Measurements from ENCODE around the gene FKBP1A. TPM values are rescaled to one million over a fixed set of nuclear protein-coding genes. Genes with fewer than 3 reads are reported as not detected.

Gene FKBP1A
- total and polyA plus RNA-seq, 10 of the 15 experiments (the other 5 are each of a cell fraction or from before 2014, with no cell fraction given) = 103 to 687 (median 254) TPM

Other genes with a start within 250 kb of the FKBP1A start
Only the 7 nearest of the 9 such genes appear.
- gene C20orf202, start 189.6 kb downstream of the FKBP1A start, total RNA-seq (2014; rRNA removed) = not detected in 2 replicates
- not detected in 2 replicates for gene C20orf202, start 189.6 kb downstream of the FKBP1A start, total RNA-seq (2014; rRNA removed; fragmentation: Illumina TruSeq; extraction: Trizol)
- gene C20orf202, start 189.6 kb downstream of the FKBP1A start, total RNA-seq (2021) = not detected in 2 replicates
- gene C20orf202, start 189.6 kb downstream of the FKBP1A start, polyA plus RNA-seq (2011; rRNA removed) = 0.04 and 0.10 TPM in 2 replicates
- gene C20orf202, start 189.6 kb downstream of the FKBP1A start, polyA plus RNA-seq (2014; fragmentation: Illumina TruSeq; extraction: Trizol) = 0.04 TPM in 1 of 2 replicates, not detected in the other
- not detected for gene C20orf202, start 189.6 kb downstream of the FKBP1A start, polyA plus RNA-seq (2014; fragmentation: Nextera tagmentation; extraction: Ambion mirVana)
- 0.08 TPM in 1 of 2 replicates, not detected in the other for gene C20orf202, start 189.6 kb downstream of the FKBP1A start, polyA plus RNA-seq (2014; rRNA removed)
- gene C20orf202, start 189.6 kb downstream of the FKBP1A start, polyA plus RNA-seq (2016; fragmentation: Nextera tagmentation; extraction: Ambion mirVana) = not detected
- not detected in 2 replicates for gene RAD21L1, start 167.0 kb downstream of the FKBP1A start, total RNA-seq (2014; rRNA removed)
- not detected in 2 replicates for gene RAD21L1, start 167.0 kb downstream of the FKBP1A start, total RNA-seq (2014; rRNA removed; fragmentation: Illumina TruSeq; extraction: Trizol)
- gene RAD21L1, start 167.0 kb downstream of the FKBP1A start, total RNA-seq (2021) = not detected in 2 replicates
- not detected in 2 replicates for gene RAD21L1, start 167.0 kb downstream of the FKBP1A start, polyA plus RNA-seq (2011; rRNA removed)
- 0.14 TPM in 1 of 2 replicates, not detected in the other for gene RAD21L1, start 167.0 kb downstream of the FKBP1A start, polyA plus RNA-seq (2014; fragmentation: Illumina TruSeq; extraction: Trizol)
- gene RAD21L1, start 167.0 kb downstream of the FKBP1A start, polyA plus RNA-seq (2014; fragmentation: Nextera tagmentation; extraction: Ambion mirVana) = not detected
- gene RAD21L1, start 167.0 kb downstream of the FKBP1A start, polyA plus RNA-seq (2014; rRNA removed) = not detected in 2 replicates
- gene RAD21L1, start 167.0 kb downstream of the FKBP1A start, polyA plus RNA-seq (2016; fragmentation: Nextera tagmentation; extraction: Ambion mirVana) = not detected
- gene SNPH, start 126.8 kb downstream of the FKBP1A start, total RNA-seq (2014; rRNA removed) = 0.45 and 0.49 TPM in 2 replicates
- gene SNPH, start 126.8 kb downstream of the FKBP1A start, total RNA-seq (2014; rRNA removed; fragmentation: Illumina TruSeq; extraction: Trizol) = 0.13 and 0.14 TPM in 2 replicates
- 0.31 and 0.53 TPM in 2 replicates for gene SNPH, start 126.8 kb downstream of the FKBP1A start, total RNA-seq (2021)
- not detected in 2 replicates for gene SNPH, start 126.8 kb downstream of the FKBP1A start, polyA plus RNA-seq (2011; rRNA removed)
- gene SNPH, start 126.8 kb downstream of the FKBP1A start, polyA plus RNA-seq (2014; fragmentation: Illumina TruSeq; extraction: Trizol) = 0.05 and 0.15 TPM in 2 replicates
- gene SNPH, start 126.8 kb downstream of the FKBP1A start, polyA plus RNA-seq (2014; fragmentation: Nextera tagmentation; extraction: Ambion mirVana) = under 1 TPM in 1 of 2 experiments, not detected in 1; 0.02 TPM
- gene SNPH, start 126.8 kb downstream of the FKBP1A start, polyA plus RNA-seq (2014; rRNA removed) = 0.27 and 0.40 TPM in 2 replicates
- under 1 TPM; 0.37 to 0.44 TPM for gene SNPH, start 126.8 kb downstream of the FKBP1A start, polyA plus RNA-seq (2016; fragmentation: Nextera tagmentation; extraction: Ambion mirVana)
- 0.60 and 1.1 TPM in 2 replicates for gene SDCBP2, start 63.9 kb downstream of the FKBP1A start, total RNA-seq (2014; rRNA removed)
- 0.45 and 0.60 TPM in 2 replicates for gene SDCBP2, start 63.9 kb downstream of the FKBP1A start, total RNA-seq (2014; rRNA removed; fragmentation: Illumina TruSeq; extraction: Trizol)
- gene SDCBP2, start 63.9 kb downstream of the FKBP1A start, total RNA-seq (2021) = 0.77 and 1.5 TPM in 2 replicates
- gene SDCBP2, start 63.9 kb downstream of the FKBP1A start, polyA plus RNA-seq (2011; rRNA removed) = 1.3 and 1.5 TPM in 2 replicates
- gene SDCBP2, start 63.9 kb downstream of the FKBP1A start, polyA plus RNA-seq (2014; fragmentation: Illumina TruSeq; extraction: Trizol) = 0.51 and 0.96 TPM in 2 replicates
- gene SDCBP2, start 63.9 kb downstream of the FKBP1A start, polyA plus RNA-seq (2014; fragmentation: Nextera tagmentation; extraction: Ambion mirVana) = under 1 TPM in 1 of 2 experiments, not detected in 1; 0.16 TPM
- 1.3 and 1.9 TPM in 2 replicates for gene SDCBP2, start 63.9 kb downstream of the FKBP1A start, polyA plus RNA-seq (2014; rRNA removed)
- gene SDCBP2, start 63.9 kb downstream of the FKBP1A start, polyA plus RNA-seq (2016; fragmentation: Nextera tagmentation; extraction: Ambion mirVana) = 1 to 10 TPM; 1.4 to 2.4 TPM
- gene NSFL1C, start 73.8 kb upstream of the FKBP1A start, total RNA-seq (2014; rRNA removed) = 34.8 and 34.9 TPM in 2 replicates
- gene NSFL1C, start 73.8 kb upstream of the FKBP1A start, total RNA-seq (2014; rRNA removed; fragmentation: Illumina TruSeq; extraction: Trizol) = 19.5 and 21.5 TPM in 2 replicates
- 74.4 and 75.8 TPM in 2 replicates for gene NSFL1C, start 73.8 kb upstream of the FKBP1A start, total RNA-seq (2021)
- gene NSFL1C, start 73.8 kb upstream of the FKBP1A start, polyA plus RNA-seq (2011; rRNA removed) = 19.9 and 31.0 TPM in 2 replicates
- gene NSFL1C, start 73.8 kb upstream of the FKBP1A start, polyA plus RNA-seq (2014; fragmentation: Illumina TruSeq; extraction: Trizol) = 75.4 and 77.5 TPM in 2 replicates
- gene NSFL1C, start 73.8 kb upstream of the FKBP1A start, polyA plus RNA-seq (2014; fragmentation: Nextera tagmentation; extraction: Ambion mirVana) = 10 to 100 TPM; 27.7 to 29.4 TPM
- gene NSFL1C, start 73.8 kb upstream of the FKBP1A start, polyA plus RNA-seq (2014; rRNA removed) = 41.5 and 49.4 TPM in 2 replicates
- 100 to 1,000 TPM in 1 of 2 experiments, 10 to 100 TPM in 1; 92.2 to 100 TPM for gene NSFL1C, start 73.8 kb upstream of the FKBP1A start, polyA plus RNA-seq (2016; fragmentation: Nextera tagmentation; extraction: Ambion mirVana)
- gene SIRPB2, start 98.4 kb upstream of the FKBP1A start, total RNA-seq (2014; rRNA removed) = not detected in 2 replicates
- not detected in 2 replicates for gene SIRPB2, start 98.4 kb upstream of the FKBP1A start, total RNA-seq (2014; rRNA removed; fragmentation: Illumina TruSeq; extraction: Trizol)
- not detected in 2 replicates for gene SIRPB2, start 98.4 kb upstream of the FKBP1A start, total RNA-seq (2021)
- not detected in 2 replicates for gene SIRPB2, start 98.4 kb upstream of the FKBP1A start, polyA plus RNA-seq (2011; rRNA removed)
- not detected in 2 replicates for gene SIRPB2, start 98.4 kb upstream of the FKBP1A start, polyA plus RNA-seq (2014; fragmentation: Illumina TruSeq; extraction: Trizol)
- gene SIRPB2, start 98.4 kb upstream of the FKBP1A start, polyA plus RNA-seq (2014; fragmentation: Nextera tagmentation; extraction: Ambion mirVana) = not detected
- gene SIRPB2, start 98.4 kb upstream of the FKBP1A start, polyA plus RNA-seq (2014; rRNA removed) = not detected in 2 replicates
- not detected for gene SIRPB2, start 98.4 kb upstream of the FKBP1A start, polyA plus RNA-seq (2016; fragmentation: Nextera tagmentation; extraction: Ambion mirVana)
- 0.54 and 1.1 TPM in 2 replicates for gene SIRPD, start 164.7 kb upstream of the FKBP1A start, total RNA-seq (2014; rRNA removed)
- gene SIRPD, start 164.7 kb upstream of the FKBP1A start, total RNA-seq (2014; rRNA removed; fragmentation: Illumina TruSeq; extraction: Trizol) = 0.46 and 1.0 TPM in 2 replicates
- 0.51 and 1.1 TPM in 2 replicates for gene SIRPD, start 164.7 kb upstream of the FKBP1A start, total RNA-seq (2021)
- 0.10 TPM in 1 of 2 replicates, not detected in the other for gene SIRPD, start 164.7 kb upstream of the FKBP1A start, polyA plus RNA-seq (2011; rRNA removed)
- gene SIRPD, start 164.7 kb upstream of the FKBP1A start, polyA plus RNA-seq (2014; fragmentation: Illumina TruSeq; extraction: Trizol) = 0.52 and 1.6 TPM in 2 replicates
- 1 to 10 TPM in 1 of 2 experiments, under 1 TPM in 1; 0.77 to 1.1 TPM for gene SIRPD, start 164.7 kb upstream of the FKBP1A start, polyA plus RNA-seq (2014; fragmentation: Nextera tagmentation; extraction: Ambion mirVana)
- gene SIRPD, start 164.7 kb upstream of the FKBP1A start, polyA plus RNA-seq (2014; rRNA removed) = 0.06 and 0.18 TPM in 2 replicates
- gene SIRPD, start 164.7 kb upstream of the FKBP1A start, polyA plus RNA-seq (2016; fragmentation: Nextera tagmentation; extraction: Ambion mirVana) = under 1 TPM; 0.74 to 0.99 TPM

Measured in GM12878 (cell line).